ENCODE measurements around the gene GSDME. TPM values are rescaled to one million over a fixed set of nuclear protein-coding genes. Genes with fewer than 3 reads are reported as not detected.

GSDME gene
- total RNA-seq, 4 donors from 2014 or later = 5.3 to 15.7 (median 10.6) TPM

GRCh38 chr7:24769851-24770250, 12.6 kb upstream of the GSDME start:
- 76 to 79% methylated on average over 2 of the region's 2 CpGs for WGBS, 2 donors
- peaks cover 0 to 20% (median 0%) of the 10 kb centered on the region in 4 donors for H3K9me3 ChIP-seq
- DNase-seq (ENCODE audit: low spot score in 2 of 2) = no peak
- no peaks in the 10 kb centered on the region for H3K4me1 ChIP-seq
- H3K27me3 ChIP-seq = no peaks in the 10 kb centered on the region
- H3K36me3 ChIP-seq = no peaks in the 10 kb centered on the region
- TF ChIP-seq POLR2A (IDR thresholded peaks at IDR 0.05) (no peak), CTCF (IDR thresholded peaks at IDR 0.05) (no peak), EP300 (IDR thresholded peaks at IDR 0.05) (no peak)
- no peak overlapping the region for H3K4me3 ChIP-seq
- no peak overlapping the region for H3K27ac ChIP-seq

GRCh38 chr7:24769014-24769830, 12.0 kb upstream of the GSDME start:
- WGBS, 2 donors = 77% methylated on average over 9 of the region's 9 CpGs
- Histone ChIP-seq H3K4me1 (no peaks in the 10 kb centered on the region), H3K27ac (no peak overlapping the region), H3K36me3 (no peaks in the 10 kb centered on the region), H3K27me3 (no peaks in the 10 kb centered on the region), H3K9me3 (peaks cover 0 to 20% (median 0%) of the 10 kb centered on the region in 4 donors), H3K4me3 (no peak overlapping the region)
- DNase-seq (ENCODE audit: low spot score in 2 of 2) = no peak
- TF ChIP-seq POLR2A (IDR thresholded peaks at IDR 0.05) (no peak), CTCF (IDR thresholded peaks at IDR 0.05) (no peak), EP300 (IDR thresholded peaks at IDR 0.05) (no peak)

GRCh38 chr7:24767878-24768569, 10.8 kb upstream of the GSDME start:
- WGBS, 2 donors = 74 to 75% methylated on average over 9 of the region's 9 CpGs
- DNase-seq (ENCODE audit: low spot score in 2 of 2) = no peak

GRCh38 chr7:24764972-24765744, 7.9 kb upstream of the GSDME start:
- Histone ChIP-seq H3K36me3 (no peaks in the 10 kb centered on the region), H3K4me1 (peaks cover 0 to 8% (median 0%) of the 10 kb centered on the region in 4 donors), H3K27ac (no peak overlapping the region), H3K4me3 (no peak overlapping the region), H3K9me3 (no peaks in the 10 kb centered on the region), H3K27me3 (no peaks in the 10 kb centered on the region)
- no peak for TF ChIP-seq EP300 (IDR thresholded peaks at IDR 0.05)
- no peak for TF ChIP-seq POLR2A (IDR thresholded peaks at IDR 0.05)
- no peak for TF ChIP-seq CTCF (IDR thresholded peaks at IDR 0.05)
- no peak for DNase-seq (ENCODE audit: low spot score in 2 of 2)
- WGBS, 2 donors = 42 to 45% methylated on average over 8 of the region's 8 CpGs

More at GRCh38 chr7:24767878-24768569, 10.8 kb upstream of the GSDME start:
- Histone ChIP-seq H3K27me3 (no peaks in the 10 kb centered on the region), H3K27ac (no peak overlapping the region), H3K36me3 (no peaks in the 10 kb centered on the region), H3K4me3 (no peak overlapping the region), H3K9me3 (peaks cover 0 to 20% (median 0%) of the 10 kb centered on the region in 4 donors), H3K4me1 (peaks cover 0 to 8% (median 0%) of the 10 kb centered on the region in 4 donors)
- TF ChIP-seq POLR2A (IDR thresholded peaks at IDR 0.05) (no peak), CTCF (IDR thresholded peaks at IDR 0.05) (no peak), EP300 (IDR thresholded peaks at IDR 0.05) (no peak)
